Heart right ventricle (tissue), 16 donors: ENCODE measurements around the gene TMEM107. TPM values are rescaled to one million over a fixed set of nuclear protein-coding genes. Genes with fewer than 3 reads are reported as not detected.

Source experiments
- ATAC-seq, 8 donors: fragments of 200-7000 bp; cut with Tn5 transposase; one replicate each; pipeline ENCODE4 v1.9.1; 2020; ENCODE audit warnings: mild to moderate bottlenecking in 8 of 8, moderate library complexity in 8 of 8, moderate number of reproducible peaks in 1 of 8
- DNase-seq, 2 donors: peaks; one replicate each; pipeline ENCODE4 v3.0.0-alpha.2; 2020
- H3K27ac ChIP-seq, 10 donors: fragments of 200-600 bp; sonication (generic) in 2 of 10; one replicate each; pipeline versions ENCODE4 v1.5.0 to v1.8.0; 2020 to 2022; ENCODE audit warnings: mild to moderate bottlenecking in 3 of 10
- H3K27me3 ChIP-seq, 7 donors: fragments of 200-600 bp; one replicate each; pipeline ENCODE4 v1.8.0; 2021 to 2022; ENCODE audit warnings: mild to moderate bottlenecking in 2 of 7
- H3K36me3 ChIP-seq, 9 donors: fragments of 200-600 bp; sonication (generic) in 1 of 9; one replicate each; pipeline versions ENCODE4 v1.5.0 to v1.8.0; 2020 to 2022; ENCODE audit warnings: mild to moderate bottlenecking in 2 of 9
- H3K4me1 ChIP-seq, 9 donors: fragments of 200-600 bp; sonication (generic) in 1 of 9; one replicate each; pipeline versions ENCODE4 v1.5.0 to v1.8.0; 2020 to 2022; ENCODE audit warnings: mild to moderate bottlenecking in 4 of 9
- H3K4me3 ChIP-seq, 10 donors: fragments of 200-600 bp; sonication (generic) in 2 of 10; one replicate each; pipeline versions ENCODE4 v1.5.0 to v1.8.0; 2020 to 2022; ENCODE audit warnings: mild to moderate bottlenecking in 7 of 10, moderate library complexity in 2 of 10
- H3K9me3 ChIP-seq, 11 donors: fragments of 200-600 bp in 10 of 11; sonication (generic) in 2 of 11; one replicate each; pipeline versions ENCODE4 v1.5.0 to v1.8.0; 2013 to 2022; ENCODE audit warnings: mild to moderate bottlenecking in 2 of 11, control low read depth in 1 of 11, moderate library complexity in 1 of 11
- CTCF ChIP-seq, 9 donors: fragments of 200-600 bp; sonication (generic) in 2 of 9; IDR thresholded peaks; one replicate each; pipeline versions ENCODE4 v1.5.0 to v1.8.0; 2021 to 2022; ENCODE audit warnings: antibody characterized with exemption in 9 of 9, mild to moderate bottlenecking in 5 of 9, moderate library complexity in 1 of 9
- WGBS, 2 donors: extraction: QIAGEN DNeasy Blood & Tissue Kit; methylation state at CpG; one replicate each; pipeline ENCODE4 v1.1.7; 2013; ENCODE audit warnings: inconsistent platforms in 1 of 2; 5-methylcytosine and 5-hydroxymethylcytosine counted together
- intact Hi-C, 10 donors: fragments of 100-400 bp; cut with DNase I; formaldehyde crosslinking; loops; one replicate each; pipeline versions ENCODE4 v1.11.1 to v1.14.2; 2022
- polyA plus RNA-seq, 2 donors: library from polyadenylated mRNA; stranded (reverse); fragments of 200-250 nt; gene quantifications; one replicate each; pipeline ENCODE4 v1.2.3, GENCODE V29; 2013
- total RNA-seq, 10 donors: library from RNA; stranded (reverse); fragmentation: NEBNext Ultra II Directional in 3 of 10; extraction: Animal tissue kit (Norgen Biotek cat#: 25700) in 3 of 10; gene quantifications; one replicate each; pipeline versions ENCODE4 v1.2.1 to v1.2.4, GENCODE V29; 2021 to 2023
- donor health status: Arrhythmogenic right ventricular cardiomyopathy.
- donor health status: ischemic (EF 13 %, LVEDD 7.1; RV severe dilation, severe dysfunction).
- donor health status: healthy with polysubstance abuse.
- donor health status: DM: no; HTN: yes; CAD: no.
- donor health status: DM: no; HTN: no; CAD: no.
- donor health status: ischemic (EF 25% LVEDD 6.9; RV normal size, moderate dysfunction).
- donor health status: ischemic (EF 25% LVEDD 5.7; RV mildly dilated, moderate dysfunction).
- donor health status: healthy.
- donor health status: DM: yes; HTN: yes; CAD: no.
- donor health status: Ischemic cardiomyopathy.
- donor health status: ischemic (EF 35%, LVEDD 5.7; RV mildly dilated, moderate dysfunction).
- donor health status: nonischemic (EF 11% LVEDD 7.7; RV severe dilation, severe dysfunction).
- donor health status: DM: yes; HTN: yes; CAD: no.
- donor health status: PGD.
- donor health status: ischemic (EF 29% LVEDD 5.4; RV normal size, mild dysfunction).
- donor health status: nonischemic (EF 23%, LVEDD 6.1; RV moderate dilation, normal function).

The TMEM107 gene
- total and polyA plus RNA-seq, 12 donors: 4.5 to 15.2 (median 7.3) TPM

DNA sequence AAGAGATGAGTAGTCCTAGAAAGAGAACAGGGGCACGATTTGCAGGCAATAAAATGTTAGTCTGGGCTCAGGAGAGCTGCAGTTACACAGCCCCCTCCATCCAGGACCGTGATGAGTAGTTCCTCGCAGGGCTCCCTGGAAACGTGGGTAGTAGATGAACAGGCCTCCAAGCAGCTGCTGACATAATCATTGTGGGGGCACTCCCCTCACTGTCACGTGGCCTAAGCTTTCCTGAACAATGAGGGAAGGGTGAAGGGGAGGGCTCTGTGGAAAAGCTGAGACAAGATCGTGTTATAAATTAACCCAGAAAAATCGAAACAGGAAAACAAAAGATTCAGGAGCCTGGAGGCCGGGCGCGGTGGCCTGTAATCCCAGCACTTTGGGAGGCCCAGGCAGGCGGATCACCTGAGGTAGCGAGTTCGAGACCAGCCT lies 22.6 kb downstream of the TMEM107 start:
- Histone ChIP-seq H3K27me3 (no peaks in the 10 kb centered on the region), H3K36me3 (peaks cover 13 to 29% (median 22%) of the 10 kb centered on the region in 9 donors), H3K9me3 (no peaks in the 10 kb centered on the region), H3K27ac (peak overlapping the region; percentile 97 to 100 (median 100)), H3K4me3 (peak overlapping the region in 9 of 10 donors; percentile 26 to 96 (median 78)), H3K4me1 (peaks cover 33 to 80% (median 59%) of the 10 kb centered on the region in 9 donors)
- DNase-seq (peak; percentile 59 to 87), ATAC-seq (peak in 7 of 8 donors; percentile 7 to 39 (median 19))
- no peak for TF ChIP-seq CTCF (IDR thresholded peaks at IDR 0.05)
- WGBS, 2 donors: 17 to 22% methylated on average over 13 of the region's 13 CpGs
- intact Hi-C loops: loop anchor here in 4 of 10 donors (5.0 to 10.0 kb wide), 4 partner anchors 299 to 319 kb away; partner anchors contain the start of genes CYB5D1 (in 1 of the 4), KDM6B (in 1 of the 4), NAA38 (in 1 of the 4) and TMEM88 (in 1 of the 4)

DNA sequence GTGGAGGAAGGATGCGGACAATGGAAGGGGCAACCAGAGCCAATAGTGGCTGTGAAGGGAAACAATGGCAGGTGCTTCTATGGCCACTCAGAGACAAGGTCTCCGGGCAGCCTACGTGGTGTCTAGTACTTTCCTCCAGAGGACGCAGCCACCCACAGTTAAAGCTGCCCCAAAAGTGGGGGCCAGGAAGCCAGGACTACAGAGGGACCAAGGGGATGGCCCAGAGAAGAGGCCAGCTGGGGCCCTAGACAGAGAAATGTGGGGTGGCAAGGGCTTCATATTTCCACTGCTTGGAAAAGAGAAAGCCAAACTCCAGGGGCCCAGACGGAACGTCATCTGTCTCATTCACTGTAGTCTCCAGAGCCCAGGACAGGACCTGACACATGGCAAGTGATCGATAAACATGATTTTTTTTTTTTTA lies 23.1 kb downstream of the TMEM107 start:
- DNase-seq: peak; percentile 13 to 34
- Histone ChIP-seq H3K27me3 (no peaks in the 10 kb centered on the region), H3K4me1 (peaks cover 32 to 80% (median 55%) of the 10 kb centered on the region in 9 donors), H3K36me3 (peaks cover 18 to 34% (median 27%) of the 10 kb centered on the region in 9 donors), H3K9me3 (no peaks in the 10 kb centered on the region), H3K4me3 (peak overlapping the region in 8 of 10 donors; percentile 70 to 96 (median 80)), H3K27ac (peak overlapping the region; percentile 97 to 100 (median 100))
- intact Hi-C loops: loop anchor here in 4 of 10 donors (5.0 to 10.0 kb wide), 4 partner anchors 298 to 318 kb away; partner anchors contain the start of genes CYB5D1 (in 1 of the 4), KDM6B (in 1 of the 4), NAA38 (in 1 of the 4) and TMEM88 (in 1 of the 4)
- no peak for ATAC-seq
- 50% methylated on average over 7 of the region's 7 CpGs for WGBS, 2 donors
- TF ChIP-seq CTCF (IDR thresholded peaks at IDR 0.05): no peak

DNA sequence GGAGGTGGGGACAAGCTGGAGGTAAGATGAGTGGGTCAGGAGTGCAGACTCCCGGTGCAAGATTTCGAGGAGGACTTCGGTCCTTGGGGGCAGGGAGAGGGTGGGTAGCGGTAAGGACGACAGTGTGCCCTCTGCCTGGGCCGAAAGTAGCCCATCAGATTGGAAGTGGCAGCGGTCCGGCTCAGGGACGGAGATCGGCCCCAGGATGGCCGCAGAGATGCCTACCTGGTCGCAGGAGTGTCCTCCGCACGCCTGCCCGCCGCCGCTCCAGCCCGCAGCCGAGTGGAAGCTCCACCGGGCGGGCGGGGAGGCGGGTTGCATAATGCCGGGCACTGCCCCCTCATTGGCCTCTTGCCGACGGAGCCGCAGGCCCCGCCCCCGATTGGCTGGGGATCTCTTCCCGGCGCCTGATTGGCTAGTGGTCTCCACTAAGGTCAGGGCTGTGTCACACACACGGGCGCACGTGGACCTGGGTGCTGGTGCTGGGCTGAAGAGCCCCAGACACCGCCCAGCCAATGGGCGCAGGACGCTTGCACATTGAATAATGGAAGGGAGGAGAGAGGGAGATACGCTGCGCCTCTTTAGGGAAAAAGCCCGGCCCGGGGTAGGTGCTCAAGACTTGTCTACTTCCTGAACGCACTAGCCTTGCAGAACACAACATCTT lies 23.9 kb downstream of the TMEM107 start, which contains the start of gene PER1:
Gene PER1 (minus strand): TSS at position 293 of the 664 bp plus-strand sequence. CDS start 1,698 bp downstream, outside the sequence.
- no peaks in the 10 kb centered on the region for H3K27me3 ChIP-seq
- TF ChIP-seq CTCF (IDR thresholded peaks at IDR 0.05): no peak
- peaks cover 26 to 42% (median 35%) of the 10 kb centered on the region in 9 donors for H3K36me3 ChIP-seq
- 1 to 2% methylated on average over 42 of the region's 42 CpGs for WGBS, 2 donors
- no peaks in the 10 kb centered on the region for H3K9me3 ChIP-seq
- H3K4me1 ChIP-seq: peaks cover 32 to 75% (median 57%) of the 10 kb centered on the region in 9 donors
- intact Hi-C loops: loop anchor here in 4 of 10 donors (5.0 to 10.0 kb wide), 4 partner anchors 297 to 317 kb away; partner anchors contain the start of genes CYB5D1 (in 1 of the 4), KDM6B (in 1 of the 4), NAA38 (in 1 of the 4) and TMEM88 (in 1 of the 4)
- ATAC-seq: peak; percentile 20 to 69 (median 53)
- peak within 1 kb of the TSS; percentile 53 to 96 (median 78) for H3K4me3 ChIP-seq
- peak; percentile 96 to 98 for DNase-seq
- H3K27ac ChIP-seq: peak within 1 kb of the TSS; percentile 97 to 100 (median 100)

- peak; percentile 3 to 44 (median 14) for ATAC-seq
- Histone ChIP-seq H3K9me3 (no peaks in the 10 kb centered on the region), H3K27ac (peak overlapping the region; percentile 97 to 100 (median 100)), H3K4me3 (peak overlapping the region; percentile 53 to 96 (median 78)), H3K4me1 (peaks cover 28 to 72% (median 53%) of the 10 kb centered on the region in 9 donors), H3K36me3 (peaks cover 29 to 47% (median 41%) of the 10 kb centered on the region in 9 donors), H3K27me3 (no peaks in the 10 kb centered on the region)
- TF ChIP-seq CTCF (IDR thresholded peaks at IDR 0.05): no peak
- DNase-seq: peak; percentile 93 to 95
- intact Hi-C loops: loop anchor here in 4 of 10 donors (1.0 to 10.0 kb wide), 5 partner anchors 12 to 317 kb away; partner anchors contain the start of genes CYB5D1 (in 1 of the 4), KDM6B (in 1 of the 4), NAA38 (in 1 of the 4) and TMEM88 (in 1 of the 4)
- 0 to 1% methylated on average over 22 of the region's 22 CpGs for WGBS, 2 donors
Measured at GRCh38 chr17:8151641-8152111, 24.5 kb downstream of the TMEM107 start.
